ENCODE measurements around the gene NFYB. TPM values are rescaled to one million over a fixed set of nuclear protein-coding genes. Genes with fewer than 3 reads are reported as not detected.

The NFYB gene
- total RNA-seq, 6 donors from 2014 or later: 20.3 to 101 (median 39.0) TPM

DNA sequence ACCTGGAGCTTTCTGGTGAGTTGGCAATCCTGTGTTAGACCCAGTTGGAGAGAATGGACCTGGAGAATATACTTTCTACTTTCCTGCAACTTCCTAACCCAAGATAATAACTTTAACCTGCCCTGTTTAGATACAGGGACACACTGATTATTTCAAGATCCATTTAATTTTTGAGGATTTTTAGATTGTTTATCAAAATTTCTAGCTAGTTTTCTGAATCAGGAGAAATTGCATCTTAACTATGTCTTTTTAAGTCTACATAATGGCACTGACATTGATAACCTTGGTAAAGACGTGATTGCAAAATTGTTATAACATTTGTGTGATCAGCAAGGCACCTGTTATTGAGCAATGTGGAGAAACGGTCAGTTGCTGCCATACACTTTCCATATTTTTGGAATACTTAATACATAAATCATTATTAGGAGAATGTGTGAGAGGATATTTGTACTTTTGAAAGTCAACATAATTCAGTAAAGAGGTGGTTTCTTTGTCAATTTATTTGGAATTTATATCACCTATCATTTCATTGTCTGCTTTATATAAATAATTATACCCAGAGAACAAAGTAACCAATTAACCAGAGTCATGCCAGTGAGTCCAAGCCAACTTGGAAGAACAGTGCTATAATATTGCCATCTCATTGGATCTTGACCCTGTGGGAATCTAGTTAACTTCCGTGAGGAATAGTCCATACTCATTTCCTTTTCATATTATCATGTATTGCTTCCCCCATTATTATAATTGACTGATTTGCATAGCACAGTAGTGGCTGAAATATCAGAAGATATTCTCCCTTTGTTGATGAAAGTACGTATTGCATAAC, 28.4 kb downstream of the NFYB start:
- WGBS, 2 donors: 56 to 60% methylated on average over 4 of the region's 4 CpGs
- no peak for TF ChIP-seq POLR2AphosphoS5 (IDR thresholded peaks at IDR 0.05)
- no peak for TF ChIP-seq POLR2A (IDR thresholded peaks at IDR 0.05)
- TF ChIP-seq, protein P1, sequence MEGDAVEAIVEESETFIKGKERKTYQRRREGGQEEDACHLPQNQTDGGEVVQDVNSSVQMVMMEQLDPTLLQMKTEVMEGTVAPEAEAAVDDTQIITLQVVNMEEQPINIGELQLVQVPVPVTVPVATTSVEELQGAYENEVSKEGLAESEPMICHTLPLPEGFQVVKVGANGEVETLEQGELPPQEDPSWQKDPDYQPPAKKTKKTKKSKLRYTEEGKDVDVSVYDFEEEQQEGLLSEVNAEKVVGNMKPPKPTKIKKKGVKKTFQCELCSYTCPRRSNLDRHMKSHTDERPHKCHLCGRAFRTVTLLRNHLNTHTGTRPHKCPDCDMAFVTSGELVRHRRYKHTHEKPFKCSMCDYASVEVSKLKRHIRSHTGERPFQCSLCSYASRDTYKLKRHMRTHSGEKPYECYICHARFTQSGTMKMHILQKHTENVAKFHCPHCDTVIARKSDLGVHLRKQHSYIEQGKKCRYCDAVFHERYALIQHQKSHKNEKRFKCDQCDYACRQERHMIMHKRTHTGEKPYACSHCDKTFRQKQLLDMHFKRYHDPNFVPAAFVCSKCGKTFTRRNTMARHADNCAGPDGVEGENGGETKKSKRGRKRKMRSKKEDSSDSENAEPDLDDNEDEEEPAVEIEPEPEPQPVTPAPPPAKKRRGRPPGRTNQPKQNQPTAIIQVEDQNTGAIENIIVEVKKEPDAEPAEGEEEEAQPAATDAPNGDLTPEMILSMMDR (IDR thresholded peaks at IDR 0.05): peak in 1 of 6 experiments; percentile 17
- no peak for TF ChIP-seq EP300 (IDR thresholded peaks at IDR 0.05)
- peaks cover 0 to 17% (median 0%) of the 10 kb centered on the region in 4 donors for H3K36me3 ChIP-seq
- no peaks in the 10 kb centered on the region for H3K27me3 ChIP-seq
- DNase-seq: no peak
- no peak for ATAC-seq (ENCODE audit: low FRiP score in 2 of 2)
- H3K4me3 ChIP-seq: no peak overlapping the region
- peaks cover 0 to 8% (median 0%) of the 10 kb centered on the region in 4 donors for H3K4me1 ChIP-seq
- no peaks in the 10 kb centered on the region for H3K9me3 ChIP-seq
- peak overlapping the region in 1 of 4 donors; percentile 20 for H3K27ac ChIP-seq

DNA sequence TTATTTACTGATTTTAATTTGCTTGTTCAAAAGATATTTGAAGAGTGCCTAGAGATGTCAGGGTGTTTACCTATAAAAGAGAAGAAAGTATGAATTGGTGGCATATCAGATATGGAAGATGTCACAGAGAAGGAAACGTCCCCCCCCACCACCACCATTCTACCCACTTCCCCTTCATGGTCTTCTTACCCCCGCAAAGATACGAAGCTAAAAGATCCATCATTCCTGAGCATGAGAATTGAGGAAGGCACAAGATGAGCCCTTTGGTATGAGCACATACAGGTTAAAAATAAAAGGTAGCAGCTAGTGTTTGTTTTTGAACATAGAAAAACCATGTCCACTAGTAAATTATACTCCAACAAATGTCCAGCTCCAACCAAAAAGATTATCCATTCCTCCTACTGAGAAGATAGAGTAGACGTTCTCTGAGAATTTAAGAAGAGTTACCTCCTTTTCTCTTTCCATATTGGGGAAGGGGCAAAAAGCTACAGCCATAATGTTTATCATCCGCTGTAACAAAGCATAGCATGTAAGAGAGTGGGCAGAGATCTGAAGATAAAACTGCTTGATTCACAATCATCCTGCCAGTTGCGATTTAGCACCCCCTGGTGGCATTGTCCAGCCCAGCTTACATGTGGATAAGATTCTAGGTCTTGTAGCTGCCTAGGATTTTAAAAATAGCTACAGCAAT, 29.1 kb downstream of the NFYB start:
- DNase-seq (peak in 1 of 2 donors; percentile 82), ATAC-seq (ENCODE audit: low FRiP score in 2 of 2) (peak; percentile 73 to 88)
- no peak for TF ChIP-seq EP300 (IDR thresholded peaks at IDR 0.05)
- TF ChIP-seq, protein P1 (IDR thresholded peaks at IDR 0.05): peak; percentile 48 to 82 (median 74)
- Histone ChIP-seq H3K9me3 (no peaks in the 10 kb centered on the region), H3K27me3 (no peaks in the 10 kb centered on the region), H3K4me1 (peaks cover 0 to 8% (median 0%) of the 10 kb centered on the region in 4 donors), H3K4me3 (no peak overlapping the region), H3K27ac (peak overlapping the region in 1 of 4 donors; percentile 20), H3K36me3 (peaks cover 0 to 13% (median 0%) of the 10 kb centered on the region in 4 donors)
- 31 to 39% methylated on average over 6 of the region's 6 CpGs for WGBS, 2 donors

DNA sequence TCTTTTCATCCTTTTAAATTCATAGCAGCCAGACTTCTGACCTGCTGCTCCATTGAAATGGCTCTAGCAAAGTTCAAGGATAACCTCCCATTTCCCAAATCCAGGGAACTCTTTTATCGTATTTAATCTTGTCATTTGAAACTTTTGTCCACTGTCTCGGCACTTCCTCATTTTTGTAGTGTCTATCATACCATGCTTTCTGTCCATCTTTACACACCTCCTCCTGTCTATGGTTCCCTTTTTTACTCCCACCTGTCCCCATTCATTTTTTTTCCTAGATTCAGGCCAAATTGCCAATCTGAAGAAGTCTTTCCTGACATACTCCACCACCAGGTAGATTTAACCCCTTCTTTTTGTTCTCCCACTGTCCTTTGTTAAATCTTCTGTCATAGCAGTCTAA, 31.0 kb downstream of the NFYB start:
- no peak overlapping the region for H3K4me3 ChIP-seq
- no peaks in the 10 kb centered on the region for H3K9me3 ChIP-seq
- H3K27me3 ChIP-seq: no peaks in the 10 kb centered on the region
- no peak for DNase-seq
- no peak overlapping the region for H3K27ac ChIP-seq
- no peak for ATAC-seq (ENCODE audit: low FRiP score in 2 of 2)
- TF ChIP-seq POLR2A (IDR thresholded peaks at IDR 0.05) (no peak), POLR2AphosphoS5 (IDR thresholded peaks at IDR 0.05) (no peak), EP300 (IDR thresholded peaks at IDR 0.05) (no peak)
- TF ChIP-seq, protein P1 (IDR thresholded peaks at IDR 0.05): no peak
- H3K36me3 ChIP-seq: peaks cover 0 to 23% (median 4%) of the 10 kb centered on the region in 4 donors
- 89 to 96% methylated on average over 2 of the region's 2 CpGs for WGBS, 2 donors
- H3K4me1 ChIP-seq: peaks cover 0 to 8% (median 0%) of the 10 kb centered on the region in 4 donors

DNA sequence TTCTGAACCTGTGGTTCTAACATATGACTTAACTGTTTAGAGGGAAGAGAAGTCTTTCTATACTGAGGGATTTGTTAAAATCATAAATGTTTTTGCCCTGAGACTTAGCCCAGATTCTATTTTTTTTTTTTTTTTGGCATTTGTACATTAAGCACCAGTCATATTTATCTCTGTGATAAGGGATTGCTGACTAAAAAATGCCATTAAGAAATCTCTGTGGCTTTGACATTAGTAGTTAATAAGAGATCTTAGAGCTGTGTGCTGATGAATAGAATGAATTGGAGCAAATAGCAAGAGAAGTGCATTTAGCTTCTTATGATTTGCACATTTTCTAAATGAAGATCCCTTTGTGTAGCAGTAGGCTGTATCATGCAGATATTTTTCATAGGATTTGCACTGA, 32.5 kb downstream of the NFYB start:
- TF ChIP-seq POLR2AphosphoS5 (IDR thresholded peaks at IDR 0.05): no peak
- DNase-seq (no peak), ATAC-seq (ENCODE audit: low FRiP score in 2 of 2) (no peak)
- H3K4me3 ChIP-seq: no peak overlapping the region
- peaks cover 0 to 8% (median 0%) of the 10 kb centered on the region in 4 donors for H3K4me1 ChIP-seq
- H3K9me3 ChIP-seq: no peaks in the 10 kb centered on the region
- no peak overlapping the region for H3K27ac ChIP-seq
- peaks cover 0 to 36% (median 13%) of the 10 kb centered on the region in 4 donors for H3K36me3 ChIP-seq
- no peaks in the 10 kb centered on the region for H3K27me3 ChIP-seq

DNA sequence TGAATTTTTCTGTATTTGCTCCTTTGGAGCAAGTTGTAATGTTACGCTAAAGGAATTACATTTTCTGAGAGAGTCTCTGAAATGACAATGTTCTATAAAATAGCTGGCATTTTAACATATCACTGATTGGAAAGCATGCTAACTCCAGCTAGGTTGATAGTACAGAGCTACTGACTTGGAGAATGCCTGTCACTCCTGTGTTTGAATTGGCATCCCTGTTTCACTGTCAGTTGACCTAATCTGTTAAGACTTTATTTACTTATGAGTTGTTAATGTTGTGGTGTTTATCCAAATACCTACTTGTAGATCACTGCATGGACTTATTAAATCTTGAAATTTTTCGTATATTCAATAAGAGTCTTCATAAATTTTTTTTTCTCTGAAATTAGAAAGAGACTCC, 40.1 kb downstream of the NFYB start:
- H3K4me3 ChIP-seq: no peak overlapping the region
- H3K27ac ChIP-seq: no peak overlapping the region
- DNase-seq (no peak), ATAC-seq (ENCODE audit: low FRiP score in 2 of 2) (no peak)
- H3K36me3 ChIP-seq: peaks cover 26 to 90% (median 50%) of the 10 kb centered on the region in 4 donors
- H3K27me3 ChIP-seq: no peaks in the 10 kb centered on the region
- WGBS, 2 donors: 88 to 98% methylated on average over 2 of the region's 2 CpGs
- no peaks in the 10 kb centered on the region for H3K4me1 ChIP-seq
- TF ChIP-seq POLR2A (IDR thresholded peaks at IDR 0.05) (no peak), POLR2AphosphoS5 (IDR thresholded peaks at IDR 0.05) (no peak), EP300 (IDR thresholded peaks at IDR 0.05) (no peak)
- TF ChIP-seq, protein P1 (IDR thresholded peaks at IDR 0.05): no peak
- H3K9me3 ChIP-seq: no peaks in the 10 kb centered on the region

All from upper lobe of left lung (tissue), 6 donors.